HG03095 (cell line): ENCODE results near the gene SPACA1.

Experiments used
- ATAC-seq: cut with Tn5 transposase; IDR thresholded peaks from one replicate; pipeline ENCODE4 v1.9.1; 2021; ENCODE audit warnings: moderate library complexity; ENCODE audit not compliant: unreplicated experiment

The SPACA1 gene

GRCh38 chr6:88089708-88090107, 42.1 kb downstream of the SPACA1 start:
- no peak for ATAC-seq

- no peak for ATAC-seq
Measured at GRCh38 chr6:88105741-88106340, 58.2 kb downstream of the SPACA1 start.

- ATAC-seq, result no peak
Measured at GRCh38 chr6:88107241-88107640, 59.6 kb downstream of the SPACA1 start.

- no peak for ATAC-seq
Measured at GRCh38 chr6:88111991-88112390, 64.3 kb downstream of the SPACA1 start.

- no peak for ATAC-seq
Measured at GRCh38 chr6:88114838-88115237, 67.2 kb downstream of the SPACA1 start.

GRCh38 chr6:88115307-88115706, 67.7 kb downstream of the SPACA1 start:
- no peak for ATAC-seq

GRCh38 chr6:88116276-88116675, 68.6 kb downstream of the SPACA1 start:
- no peak for ATAC-seq
